ENCODE data around the gene CCDC117. TPM values are rescaled to one million over a fixed set of nuclear protein-coding genes. Genes with fewer than 3 reads are reported as not detected.

CCDC117 gene
- total RNA-seq, 1 donor from 2014 or later: 36.5 TPM

- TF ChIP-seq CTCF (conservative IDR thresholded peaks at IDR 0.05): no peak
- no peak overlapping the region for H3K27ac Mint-ChIP-seq (ENCODE audit: unreplicated experiment)
- H3K4me1 Mint-ChIP-seq: peaks cover 16% of the 10 kb centered on the region
- H3K36me3 Mint-ChIP-seq (ENCODE audit: low read depth): peaks cover 13% of the 10 kb centered on the region
- peaks cover 2% of the 10 kb centered on the region for H3K9me3 Mint-ChIP-seq
- no peak for DNase-seq (ENCODE audit: low read depth, low spot score)
- no peaks in the 10 kb centered on the region for H3K27me3 Mint-ChIP-seq (ENCODE audit: low read depth)
- peak overlapping the region; percentile 75 for H3K4me3 Mint-ChIP-seq
Measured at GRCh38 chr22:28774378-28774777, 1.9 kb downstream of the CCDC117 start.

GRCh38 chr22:28779833-28780232 lies 7.3 kb downstream of the CCDC117 start:
- Mint-ChIP-seq H3K27me3 (ENCODE audit: low read depth) (no peaks in the 10 kb centered on the region), H3K4me1 (peaks cover under 1% of the 10 kb centered on the region), H3K36me3 (ENCODE audit: low read depth) (peaks cover 18% of the 10 kb centered on the region), H3K9me3 (no peaks in the 10 kb centered on the region), H3K27ac (ENCODE audit: unreplicated experiment) (no peak overlapping the region), H3K4me3 (no peak overlapping the region)
- no peak for DNase-seq (ENCODE audit: low read depth, low spot score)
- TF ChIP-seq CTCF (conservative IDR thresholded peaks at IDR 0.05): no peak

GRCh38 chr22:28780296-28780695 lies 7.8 kb downstream of the CCDC117 start:
- H3K9me3 Mint-ChIP-seq: no peaks in the 10 kb centered on the region
- no peaks in the 10 kb centered on the region for H3K4me1 Mint-ChIP-seq
- no peak overlapping the region for H3K27ac Mint-ChIP-seq (ENCODE audit: unreplicated experiment)
- H3K36me3 Mint-ChIP-seq (ENCODE audit: low read depth): peaks cover 19% of the 10 kb centered on the region
- DNase-seq (ENCODE audit: low read depth, low spot score): no peak
- TF ChIP-seq CTCF (conservative IDR thresholded peaks at IDR 0.05): no peak
- no peak overlapping the region for H3K4me3 Mint-ChIP-seq
- no peaks in the 10 kb centered on the region for H3K27me3 Mint-ChIP-seq (ENCODE audit: low read depth)

GRCh38 chr22:28783786-28784671 lies 11.5 kb downstream of the CCDC117 start:
- TF ChIP-seq CTCF (conservative IDR thresholded peaks at IDR 0.05): no peak
- no peak overlapping the region for H3K27ac Mint-ChIP-seq (ENCODE audit: unreplicated experiment)
- no peak for DNase-seq (ENCODE audit: low read depth, low spot score)
- H3K4me3 Mint-ChIP-seq: no peak overlapping the region
- H3K27me3 Mint-ChIP-seq (ENCODE audit: low read depth): no peaks in the 10 kb centered on the region
- H3K36me3 Mint-ChIP-seq (ENCODE audit: low read depth): peaks cover 21% of the 10 kb centered on the region
- H3K9me3 Mint-ChIP-seq: no peaks in the 10 kb centered on the region
- no peaks in the 10 kb centered on the region for H3K4me1 Mint-ChIP-seq

GRCh38 chr22:28788601-28789000 lies 16.1 kb downstream of the CCDC117 start:
- Mint-ChIP-seq H3K36me3 (ENCODE audit: low read depth) (peaks cover 12% of the 10 kb centered on the region), H3K4me1 (peaks cover 6% of the 10 kb centered on the region), H3K27ac (ENCODE audit: unreplicated experiment) (no peak overlapping the region), H3K4me3 (no peak overlapping the region), H3K9me3 (no peaks in the 10 kb centered on the region), H3K27me3 (ENCODE audit: low read depth) (no peaks in the 10 kb centered on the region)
- no peak for TF ChIP-seq CTCF (conservative IDR thresholded peaks at IDR 0.05)
- DNase-seq (ENCODE audit: low read depth, low spot score): no peak
